Urothelium cell line (cell line): ENCODE data around the gene AJUBA.
"Not testable (repeated sequence)": the region's sequence is repeated elsewhere in the genome, so short reads cannot be mapped to it uniquely, and the experiment has no call there.

ENCODE experiments used
- DNase-seq: peaks from one replicate; pipeline ENCODE4 v3.0.0; 2011; ENCODE audit warnings: low spot score, mixed read lengths
- FAIRE-seq: peaks from 2 replicates; lab custom pipeline; 2011; peaks lifted over from hg19 to GRCh38; lab: Jason Lieb, UNC

Gene AJUBA

DNA sequence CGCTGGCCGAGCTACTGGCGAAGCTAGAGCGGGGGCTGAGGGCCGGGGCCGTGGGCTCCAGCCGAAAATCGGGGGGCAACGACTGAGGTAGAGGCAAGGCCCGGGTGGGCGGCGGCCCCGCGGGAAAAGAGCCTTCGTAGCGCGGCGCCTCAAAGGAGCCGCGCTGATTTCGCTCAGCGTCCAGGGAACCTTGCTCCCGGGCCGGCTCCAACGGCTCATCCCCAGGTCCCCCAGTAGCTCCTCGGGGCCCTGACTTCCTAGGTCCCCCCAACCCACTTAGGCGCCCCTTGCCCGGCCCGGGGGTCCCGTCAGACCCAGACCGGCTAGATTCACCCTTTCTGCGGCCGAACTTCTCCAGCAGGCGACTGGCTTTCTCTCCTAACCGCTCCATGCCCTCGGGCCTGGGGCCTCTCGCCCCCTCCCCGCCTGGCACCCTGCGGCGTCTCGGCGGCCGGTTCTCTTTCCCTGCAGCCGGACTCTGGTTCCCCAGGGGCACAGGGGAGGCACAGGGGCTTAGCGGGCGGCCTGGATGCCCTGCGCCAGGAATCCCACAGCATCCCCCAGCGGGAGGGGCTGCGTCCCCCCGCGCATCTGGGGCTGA lies 375 bp downstream of the AJUBA start:
- DNase-seq (no peak), FAIRE-seq (no peak)

DNA sequence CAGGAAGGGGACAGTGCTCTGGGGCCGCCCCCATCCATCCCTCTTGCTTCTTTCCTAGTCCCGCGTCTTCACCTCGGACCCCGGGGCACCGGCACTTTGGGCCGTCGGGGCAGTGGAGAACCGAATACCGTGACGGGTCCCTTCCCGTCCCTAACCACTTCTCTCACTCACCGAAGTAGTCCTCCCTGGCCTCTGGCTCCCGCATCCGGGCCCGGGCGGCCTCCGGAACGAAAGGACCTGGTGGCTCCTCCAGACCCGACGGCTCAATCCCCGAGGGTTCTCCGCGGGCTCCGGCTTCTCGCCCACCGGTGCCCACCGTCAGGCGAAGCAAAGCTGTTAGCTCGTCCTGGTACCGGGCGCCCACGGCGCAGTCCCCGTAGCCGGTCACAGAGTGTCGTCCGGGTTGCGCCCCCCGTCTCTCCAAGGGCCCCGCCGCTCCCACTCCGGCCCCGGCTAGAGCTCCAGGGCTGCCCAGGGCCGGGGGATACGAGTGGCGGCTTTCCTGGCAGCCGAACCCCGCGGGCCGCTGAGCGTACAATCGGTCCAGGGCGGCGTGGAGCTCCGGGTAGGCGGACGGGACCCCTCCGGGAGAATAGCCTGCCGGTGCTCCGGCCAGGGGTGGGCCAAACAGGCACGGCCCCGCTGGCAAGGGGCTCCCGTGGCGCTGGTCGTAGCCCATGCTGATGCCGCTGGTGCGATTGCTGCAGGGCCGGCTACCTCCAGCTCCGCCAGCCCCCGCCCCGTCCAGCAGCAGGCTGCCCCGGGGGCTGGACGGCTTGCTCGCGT lies 1.1 kb downstream of the AJUBA start:
- DNase-seq (peak; percentile 22), FAIRE-seq (no peak)

DNA sequence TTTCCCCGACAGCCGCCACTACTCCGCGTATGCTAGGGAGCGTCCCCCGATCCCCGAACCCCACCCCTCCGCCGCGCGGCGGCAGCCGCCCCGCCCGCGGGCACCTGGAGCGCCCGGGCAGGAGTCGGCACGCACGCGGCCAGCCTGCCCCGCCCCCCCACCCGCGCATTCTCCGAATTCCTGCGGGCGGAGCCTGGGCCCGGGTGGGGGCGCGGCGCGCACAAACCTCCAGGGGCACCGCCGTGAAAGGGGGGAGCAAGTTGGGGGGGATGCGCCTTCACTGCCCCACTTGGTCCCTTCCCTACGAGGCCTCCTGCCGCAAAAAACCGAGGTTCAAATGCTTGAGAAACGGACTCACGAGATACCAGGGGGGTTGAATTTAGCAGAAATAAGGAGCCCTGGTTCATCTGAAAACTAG lies 1.7 kb downstream of the AJUBA start:
- FAIRE-seq: no peak
- peak; percentile 92 for DNase-seq

DNA sequence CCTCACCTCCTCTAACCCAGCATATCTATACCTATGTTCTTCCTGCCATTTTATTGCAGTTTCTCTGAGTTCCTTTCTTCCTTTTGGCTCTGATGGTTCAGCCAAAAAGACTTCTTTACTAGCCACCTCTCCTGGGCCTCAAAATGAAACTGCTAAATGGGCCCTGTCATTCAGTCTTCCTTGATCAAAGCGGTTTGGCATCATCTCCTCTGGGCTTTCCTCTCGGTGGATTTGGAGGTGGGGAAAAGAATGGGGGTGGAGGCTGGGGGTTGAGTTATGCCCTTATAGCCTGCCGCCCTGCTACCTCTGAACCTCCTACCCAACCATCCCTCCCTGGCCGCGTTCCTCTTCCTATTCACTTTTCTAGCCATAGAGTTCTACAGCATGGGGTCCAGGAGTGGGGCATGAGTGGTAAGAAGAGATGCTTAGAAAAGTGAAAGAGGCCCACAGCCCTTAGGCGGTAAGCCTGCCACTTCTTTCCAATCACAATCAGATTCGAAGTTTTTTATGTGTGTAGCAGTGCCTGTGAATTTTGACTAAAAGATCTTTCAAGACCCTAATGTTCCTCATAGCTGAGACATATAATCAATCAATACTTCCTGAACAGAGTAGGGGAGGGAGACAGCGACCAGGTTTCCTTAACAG lies 2.5 kb downstream of the AJUBA start:
- DNase-seq (no peak), FAIRE-seq (no peak)

DNA sequence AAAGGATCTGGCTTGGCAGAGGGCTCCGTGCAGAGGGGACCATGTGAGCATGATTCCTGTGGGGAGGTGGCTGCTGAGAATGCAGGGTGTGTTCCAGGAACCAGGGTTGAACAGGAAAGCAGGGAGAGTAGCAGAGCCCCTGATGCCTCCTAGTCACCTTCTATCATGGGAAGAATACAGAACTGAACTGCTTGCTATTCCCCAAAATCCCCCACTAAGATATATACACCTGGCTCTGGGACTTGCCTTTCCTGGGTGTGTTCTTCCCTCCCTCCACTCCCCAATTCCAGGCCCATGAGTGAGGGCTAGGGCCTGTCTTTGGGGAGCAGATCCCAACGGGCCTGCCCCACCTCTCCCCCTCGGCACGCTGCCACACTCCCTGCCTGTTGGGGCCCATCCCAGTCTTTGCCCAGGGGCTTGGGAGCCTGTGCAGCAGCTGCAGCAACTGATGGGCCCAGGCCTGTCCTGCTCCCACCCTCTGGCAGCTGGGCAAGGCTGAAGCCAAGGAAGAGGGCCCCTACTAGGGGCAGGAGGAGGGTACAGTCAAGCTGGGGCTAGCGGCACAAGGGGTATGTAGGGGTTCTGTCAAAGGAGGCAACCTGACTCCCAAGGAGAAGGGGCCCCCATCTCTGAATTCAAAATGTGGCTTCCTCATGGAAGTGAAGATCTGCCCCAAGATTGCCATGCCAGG lies 3.2 kb downstream of the AJUBA start:
- DNase-seq (no peak), FAIRE-seq (no peak)

DNA sequence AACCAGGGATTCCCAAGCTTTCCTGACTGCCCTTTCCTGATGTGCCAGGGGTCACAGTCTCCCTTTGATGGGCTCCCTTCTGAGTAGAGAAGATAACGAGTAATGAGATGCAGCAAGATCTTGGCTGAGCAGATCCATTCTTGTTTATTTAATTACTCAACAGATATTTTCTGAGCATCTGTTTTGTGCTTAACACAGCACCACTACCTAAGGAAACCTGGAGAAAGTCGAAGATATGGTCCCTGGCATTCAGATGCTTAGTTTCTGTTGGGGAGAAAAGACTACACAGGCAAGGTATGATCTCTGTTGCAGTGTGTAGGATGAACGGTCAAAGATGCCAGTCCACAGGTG lies 3.9 kb downstream of the AJUBA start:
- FAIRE-seq (no peak), DNase-seq (no peak)

DNA sequence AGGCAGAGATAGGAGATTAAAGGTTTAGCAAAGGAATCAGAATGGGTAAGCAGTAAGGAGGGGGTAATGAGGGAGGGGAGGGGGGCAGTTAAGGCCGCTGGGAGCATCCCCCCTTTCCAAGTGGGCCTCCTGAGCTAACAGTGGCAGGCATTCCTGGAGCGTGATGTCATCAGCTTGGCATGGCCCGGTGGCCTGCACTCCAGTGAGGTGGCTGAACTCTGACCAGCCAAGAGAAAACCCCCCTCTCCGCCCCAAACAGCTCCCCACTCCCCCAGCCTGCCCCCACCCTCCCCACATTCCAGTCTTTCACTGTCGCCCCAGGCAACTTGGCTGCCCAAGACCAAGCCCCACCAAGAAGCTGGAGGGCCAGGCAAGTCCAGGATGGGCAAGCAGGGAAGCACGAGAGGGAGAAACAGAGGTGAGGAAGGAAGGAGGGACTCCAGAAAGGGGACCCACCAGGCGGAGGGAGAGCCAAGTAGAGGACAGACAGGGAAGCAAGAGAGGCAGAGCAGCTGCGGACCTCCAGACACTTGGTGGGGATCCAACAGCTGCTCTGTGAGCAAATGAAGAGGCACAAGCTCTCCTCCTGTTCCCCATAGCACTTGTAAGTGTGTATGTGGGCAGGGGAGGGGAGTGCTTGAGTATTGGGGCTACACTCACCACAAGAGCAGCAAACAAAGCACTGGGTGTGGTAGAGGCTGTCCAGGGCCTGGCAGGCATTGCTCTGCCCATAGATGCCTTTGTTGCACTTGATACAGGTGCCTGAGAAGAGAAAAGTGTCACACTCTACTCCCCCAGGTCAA lies 4.5 kb downstream of the AJUBA start:
- peak; percentile 87 for DNase-seq
- no peak for FAIRE-seq

DNA sequence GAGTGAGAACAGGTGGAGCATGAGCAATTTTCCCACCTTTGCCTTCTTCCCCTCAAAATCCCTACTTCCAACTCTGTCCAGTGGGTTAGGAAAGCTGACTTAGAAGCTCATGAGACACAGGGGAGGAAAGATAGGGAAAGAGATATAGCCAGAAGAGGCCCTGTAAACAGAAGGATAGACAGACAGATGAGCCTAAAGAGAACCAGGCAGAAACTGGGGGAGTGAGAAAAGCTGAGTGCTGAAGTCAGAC lies 5.0 kb downstream of the AJUBA start:
- DNase-seq (no peak), FAIRE-seq (no peak)

DNA sequence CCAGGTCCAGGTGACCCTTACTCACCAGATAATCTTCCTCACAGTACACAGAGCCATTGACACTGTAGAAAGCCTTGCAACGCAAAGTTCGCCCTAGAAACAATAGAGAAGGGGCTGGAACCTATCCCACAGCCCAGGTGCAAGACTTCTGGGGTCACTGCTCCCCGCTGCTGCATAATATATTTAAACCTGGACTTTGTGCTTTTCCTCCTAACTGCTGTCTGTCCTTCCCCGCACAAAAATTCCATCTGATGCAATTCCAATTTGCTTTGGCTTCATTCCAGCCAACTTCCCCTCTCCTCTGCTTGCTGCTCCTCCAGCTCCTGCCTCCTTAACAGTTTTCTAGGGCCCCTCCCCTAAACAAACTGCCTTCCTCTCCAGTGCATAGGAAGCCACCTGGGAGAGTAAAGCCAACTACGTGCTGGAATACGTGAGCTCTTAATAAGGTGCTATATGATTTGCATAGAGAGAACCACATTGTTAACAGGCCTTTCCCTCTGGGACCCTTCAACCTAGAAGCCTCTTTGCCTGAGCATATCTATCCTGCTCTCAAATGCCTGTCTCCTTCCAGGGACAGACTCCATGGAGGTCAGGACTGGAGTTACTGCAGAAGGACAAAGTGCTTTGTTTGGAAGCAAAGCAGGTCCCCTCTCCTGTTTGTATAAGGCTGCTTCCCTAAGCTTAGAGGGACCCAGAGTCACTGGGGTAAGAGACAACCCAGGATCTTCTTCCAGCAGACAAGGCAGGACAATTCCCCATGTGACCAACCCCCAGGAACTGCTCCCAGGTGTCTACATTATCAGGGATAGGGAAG lies 5.5 kb downstream of the AJUBA start:
- no peak for FAIRE-seq
- peak; percentile 44 for DNase-seq

DNA sequence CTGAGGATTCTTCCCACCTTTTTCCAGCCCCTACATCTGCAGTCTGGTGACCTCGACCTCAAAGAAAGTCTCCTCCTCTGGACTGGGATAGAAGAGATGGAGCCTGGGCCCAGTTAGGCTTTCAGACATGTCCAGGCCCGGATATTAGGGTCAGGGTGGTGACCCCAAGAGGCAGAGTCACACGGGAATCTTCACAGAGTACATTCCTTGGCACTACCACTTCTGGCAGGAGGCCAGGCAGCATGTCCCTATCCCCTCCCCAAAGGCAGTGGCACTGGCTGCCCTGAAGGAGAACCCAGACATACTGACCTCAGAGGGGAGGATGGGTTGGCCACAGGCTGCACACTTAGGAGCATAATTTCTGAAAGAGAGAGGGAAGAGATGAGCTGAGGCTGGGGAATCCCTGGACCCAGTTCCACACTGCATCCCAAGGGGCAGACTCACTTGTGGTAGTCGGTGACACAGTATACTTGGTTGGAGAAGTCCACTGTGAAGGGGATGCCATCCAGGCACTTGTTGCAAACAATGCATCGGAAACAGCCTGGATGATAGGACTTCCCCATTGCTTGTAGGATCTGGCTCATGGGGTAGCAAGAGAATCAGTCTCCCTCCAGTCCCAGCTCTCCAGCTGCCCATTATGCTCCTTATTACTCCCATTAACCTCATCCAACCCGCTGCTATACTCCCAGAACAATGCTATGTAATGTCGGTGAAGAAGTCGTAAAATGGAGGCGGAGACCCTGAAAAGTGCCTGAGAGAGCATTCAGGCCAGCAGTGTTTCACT lies 7.6 kb downstream of the AJUBA start:
- DNase-seq: no peak
- FAIRE-seq: no peak

DNA sequence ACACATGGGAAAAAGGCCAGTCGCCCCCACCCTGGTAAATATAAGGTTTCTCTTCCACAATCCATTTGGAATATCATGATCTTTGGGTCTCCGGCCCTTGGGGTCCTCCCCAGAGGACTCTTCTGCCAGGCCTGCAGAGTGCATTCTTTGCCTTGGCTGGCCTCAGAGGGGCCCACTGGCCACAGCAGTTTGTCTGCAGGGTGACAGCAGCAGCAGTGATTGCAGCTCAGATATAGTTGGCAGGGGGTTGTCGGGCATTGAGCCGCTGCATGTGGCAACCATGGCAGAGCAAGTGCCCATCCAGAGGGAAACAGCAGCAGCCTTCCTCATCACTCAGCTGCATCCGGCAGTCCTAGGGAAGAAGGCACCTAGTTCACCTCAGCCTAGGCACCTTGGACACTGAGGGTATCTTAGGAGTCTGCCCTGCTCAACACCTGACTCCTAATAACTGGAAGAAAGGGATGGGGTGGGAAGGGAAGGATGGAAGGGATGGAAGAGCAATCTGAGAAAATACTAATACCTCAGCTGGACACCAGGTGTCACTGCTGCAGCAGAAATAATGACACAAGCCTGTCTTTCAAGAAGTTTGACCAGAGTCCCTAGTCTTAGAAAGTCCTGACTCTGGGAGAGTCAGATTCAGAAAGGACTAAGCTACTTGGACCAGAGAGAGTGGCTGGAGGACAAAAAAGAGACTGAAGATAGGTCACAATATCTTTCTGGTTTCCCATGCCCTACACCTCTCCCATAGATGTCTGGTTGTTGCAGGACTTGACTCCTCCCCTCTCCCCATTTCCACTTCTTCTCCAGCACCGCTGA lies 8.9 kb downstream of the AJUBA start:
- no peak for FAIRE-seq
- peak; percentile 42 for DNase-seq

DNA sequence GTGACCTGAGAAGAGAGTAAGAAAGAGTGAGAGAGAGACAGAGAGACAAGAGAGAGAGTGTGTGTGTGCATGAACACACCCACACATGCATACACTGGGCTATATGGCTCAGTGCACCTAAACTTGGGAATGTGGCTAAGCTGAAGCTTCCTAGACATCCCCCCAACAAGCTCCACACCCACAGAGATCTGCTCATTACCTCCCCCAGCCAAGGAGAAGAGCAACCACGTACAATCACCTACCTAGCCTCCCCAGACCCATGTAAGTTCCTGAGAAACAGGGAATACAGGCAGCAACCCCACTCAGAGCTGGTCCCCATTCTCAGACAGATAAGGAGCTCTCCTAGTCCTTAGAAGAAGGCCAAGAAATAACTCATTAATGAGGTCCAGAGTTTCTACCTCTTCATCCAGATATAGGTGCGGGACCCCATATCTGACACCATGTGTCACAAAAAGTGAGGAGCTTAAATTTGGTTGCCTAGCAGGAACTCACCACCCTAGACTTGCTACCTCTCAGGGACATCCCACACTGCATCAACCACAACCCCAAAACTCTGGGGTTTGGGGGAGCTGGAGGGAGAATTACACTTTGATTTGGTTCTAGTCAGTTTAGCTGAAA lies 9.9 kb downstream of the AJUBA start:
- no peak for FAIRE-seq
- DNase-seq: no peak

DNA sequence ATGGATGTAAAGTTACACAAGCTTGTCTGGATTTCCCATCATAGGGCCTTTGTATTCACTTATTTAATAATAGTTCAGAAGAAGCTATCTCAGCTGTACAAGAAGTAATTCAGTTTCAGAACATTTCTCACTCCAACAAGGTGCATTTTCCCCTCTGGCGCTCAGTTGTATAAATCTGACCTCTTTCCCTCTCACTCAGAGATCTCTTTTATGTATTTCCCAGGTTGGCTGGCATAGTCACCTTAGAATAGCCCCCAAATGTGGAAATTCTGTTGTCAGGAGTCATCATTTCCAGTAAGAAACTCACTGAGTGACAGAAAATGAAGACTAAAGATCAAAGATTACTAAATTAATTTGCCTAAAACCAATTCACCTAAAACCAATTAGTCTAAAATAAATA lies 11.2 kb downstream of the AJUBA start:
- no peak for FAIRE-seq
- no peak for DNase-seq

DNA sequence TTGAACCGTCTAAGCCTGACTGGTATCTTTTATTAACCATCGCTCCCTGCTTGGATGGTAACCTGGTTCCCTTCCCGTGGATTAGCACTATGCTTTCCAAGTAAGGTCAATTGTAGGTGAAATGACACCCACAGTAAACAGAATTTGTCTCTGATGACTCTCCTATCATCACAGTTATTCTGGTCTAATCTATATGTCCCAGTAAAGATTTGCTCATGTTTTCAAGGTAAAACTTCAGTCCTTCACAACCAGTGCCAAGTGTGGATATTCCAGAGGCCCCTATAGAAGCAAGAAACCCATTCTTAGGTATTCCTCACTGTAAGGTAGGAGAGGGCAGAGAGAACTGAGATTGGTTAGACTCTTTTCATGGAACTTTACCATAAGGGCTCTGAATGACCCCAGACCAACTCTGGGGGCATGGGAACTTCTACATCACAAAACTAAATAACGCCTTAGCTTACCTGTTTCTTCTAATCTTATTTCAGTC lies 15.5 kb downstream of the AJUBA start:
- DNase-seq (no peak), FAIRE-seq (no peak)

DNA sequence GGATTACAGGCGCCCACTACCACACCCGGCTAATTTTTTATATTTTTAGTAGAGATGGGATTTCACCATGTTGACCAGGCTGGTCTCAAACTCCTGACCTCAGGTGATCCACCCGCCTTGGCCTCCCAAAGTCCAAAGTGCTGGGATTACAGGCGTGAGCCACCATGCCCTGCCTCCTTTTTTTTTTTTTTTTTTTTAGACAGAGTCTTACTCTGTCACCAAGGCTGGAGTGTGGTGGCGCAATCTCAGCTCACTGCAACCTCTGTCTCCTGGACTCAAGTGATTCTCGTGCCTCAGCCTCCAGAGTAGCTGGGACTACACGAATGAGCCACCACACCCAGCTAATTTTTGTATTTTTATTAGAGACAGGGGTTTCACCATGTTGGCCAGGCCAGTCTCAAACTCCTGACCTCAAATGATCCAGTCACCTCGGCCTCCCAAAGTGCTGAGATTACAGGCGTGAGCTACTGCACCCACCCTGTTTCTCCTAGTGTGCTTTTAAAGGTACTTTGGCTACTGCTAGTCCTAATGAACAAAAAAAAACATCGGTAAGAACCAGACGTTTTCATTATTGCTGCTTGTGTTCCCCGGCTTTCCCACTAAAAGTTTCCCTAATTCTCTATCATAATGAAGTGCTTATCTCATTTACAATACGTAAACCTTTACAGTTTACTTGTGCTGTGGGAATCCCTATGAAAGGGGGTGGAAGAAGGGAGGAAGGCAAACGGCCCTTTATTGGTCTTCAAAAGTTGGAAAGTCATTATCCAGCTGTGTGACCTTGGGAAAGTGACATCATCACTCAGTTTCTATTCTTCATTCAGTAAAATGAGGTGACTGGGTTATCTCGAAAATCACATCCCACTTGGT lies 16.2 kb downstream of the AJUBA start:
- FAIRE-seq, DNase-seq: not testable (repeated sequence)

DNA sequence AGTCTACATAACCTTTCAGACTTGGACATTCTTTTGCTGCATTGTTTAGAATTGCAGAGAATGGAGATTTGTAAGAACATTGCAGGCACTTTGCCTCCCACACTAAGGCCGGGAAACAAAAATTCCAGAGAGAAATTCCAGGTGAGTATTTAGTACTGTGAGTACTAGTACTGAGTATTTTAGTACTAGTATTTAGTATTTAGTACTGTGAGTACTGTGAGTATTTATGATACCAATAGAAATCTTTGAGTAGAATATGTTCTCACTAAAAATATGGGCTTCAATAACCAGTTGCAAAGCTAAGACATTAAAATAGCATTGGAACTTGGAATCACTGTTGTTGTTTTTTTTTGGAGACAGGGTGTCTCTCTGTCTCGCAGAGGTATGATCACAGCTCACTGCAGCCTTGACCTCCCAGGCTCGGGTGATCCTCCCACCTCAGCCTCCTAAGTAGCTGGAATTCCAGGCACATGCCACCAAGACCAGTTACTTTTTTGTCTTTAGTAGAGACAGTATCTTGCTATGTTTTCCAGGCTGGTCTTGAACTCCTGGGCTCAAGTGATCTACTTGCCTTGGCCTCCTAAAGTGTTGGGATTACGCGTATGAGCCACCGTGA lies 20.2 kb downstream of the AJUBA start:
- DNase-seq (no peak), FAIRE-seq (no peak)
